OCI-LY7 (cell line): ENCODE measurements around the gene ZDHHC4. TPM values are rescaled to one million over a fixed set of nuclear protein-coding genes. Genes with fewer than 3 reads are reported as not detected.

ENCODE experiments used
- BruUV-seq: library from RNA; stranded (reverse); fragments of 400-500 nt; replicated peaks from 2 replicates; lab custom pipeline; 2021; lab: Mats Ljungman, UMichigan
- CTCF ChIA-PET: fragments of 300-600 bp; sonication (Branson Sonifier 250); formaldehyde crosslinking; loops from one replicate; lab custom pipeline; 2022; ENCODE audit warnings: antibody characterized with exemption; ENCODE audit not compliant: unreplicated experiment; lab: Charles Lee
- POLR2A ChIA-PET: fragments of 300-600 bp; sonication (Branson Sonifier 250); formaldehyde crosslinking; loops from one replicate; lab custom pipeline; 2022; ENCODE audit warnings: antibody characterized with exemption; lab: Charles Lee
- DNase-seq: peaks from one replicate; pipeline ENCODE4 v3.0.0-alpha.2; 2015; ENCODE audit warnings: low spot score
- H2AFZ ChIP-seq: fragments of 200-600 bp; sonication (generic), shearing (Covaris generic); 2 replicates; pipeline ENCODE4 v1.6.1; 2014; ENCODE audit warnings: mild to moderate bottlenecking, antibody characterized with exemption, low read length, moderate library complexity
- H3K27ac ChIP-seq: fragments of 200-600 bp; sonication (generic); 2 replicates; pipeline ENCODE4 v1.5.1; 2014; ENCODE audit warnings: mixed run types, low read depth, mild to moderate bottlenecking, moderate library complexity, low read length, inconsistent platforms; ENCODE audit not compliant: poor library complexity, severe bottlenecking
- H3K36me3 ChIP-seq: fragments of 200-600 bp; sonication (generic); 2 replicates; pipeline ENCODE4 v1.6.1; 2014; ENCODE audit warnings: mild to moderate bottlenecking, antibody characterized with exemption, low read length, moderate library complexity, mixed read lengths; ENCODE audit not compliant: insufficient read depth
- H3K4me1 ChIP-seq: fragments of 200-600 bp; sonication (generic); 2 replicates; pipeline ENCODE4 v1.5.1; 2014; ENCODE audit warnings: mild to moderate bottlenecking, low read length; ENCODE audit not compliant: insufficient read depth, poor library complexity, severe bottlenecking
- H3K4me2 ChIP-seq: fragments of 200-600 bp; sonication (generic); 2 replicates; pipeline ENCODE4 v1.6.1; 2014; ENCODE audit warnings: mild to moderate bottlenecking, low read length
- H3K4me3 ChIP-seq: fragments of 200-600 bp; sonication (generic); 2 replicates; pipeline ENCODE4 v1.5.1; 2014; ENCODE audit warnings: mild to moderate bottlenecking, low read depth, low read length; ENCODE audit not compliant: poor library complexity, severe bottlenecking
- H3K79me2 ChIP-seq: fragments of 200-600 bp; sonication (generic); 2 replicates; pipeline ENCODE4 v1.6.1; 2016; ENCODE audit warnings: low read depth, mild to moderate bottlenecking, low read length, moderate library complexity, mixed read lengths; ENCODE audit not compliant: insufficient read depth
- H3K9me2 ChIP-seq: fragments of 200-600 bp; sonication (generic); 2 replicates; pipeline ENCODE4 v1.6.1; 2016; ENCODE audit warnings: mild to moderate bottlenecking, low read length, mixed read lengths; ENCODE audit not compliant: insufficient read depth
- H3K9me3 ChIP-seq: fragments of 200-600 bp; sonication (generic); 2 replicates; pipeline ENCODE4 v1.6.1; 2014; ENCODE audit warnings: mild to moderate bottlenecking, mixed run types, low read length, mixed read lengths
- H4K20me1 ChIP-seq: fragments of 200-600 bp; sonication (generic); 2 replicates; pipeline ENCODE4 v1.6.1; 2014; ENCODE audit warnings: mild to moderate bottlenecking, antibody characterized with exemption, low read length, moderate library complexity, mixed read lengths; ENCODE audit not compliant: insufficient read depth
- EZH2phosphoT487 ChIP-seq: fragments of 200-600 bp; sonication (generic); IDR thresholded peaks from 2 replicates; pipeline ENCODE4 v1.6.1; 2018; ENCODE audit warnings: low read depth, borderline replicate concordance, mild to moderate bottlenecking, mixed run types, antibody characterized with exemption, low read length, moderate library complexity, mixed read lengths
- intact Hi-C: fragments of 100-400 bp; cut with micrococcal nuclease; formaldehyde crosslinking; loops from one replicate; pipeline ENCODE4 v1.10.0; 2022; ENCODE audit not compliant: unreplicated experiment
- total RNA-seq, 2 experiments: library from RNA; depleted of rRNA in 1 of 2; stranded (reverse); fragments of >200 nt in 1 of 2; shearing (Covaris generic) in 1 of 2; gene quantifications; 2 replicates each; pipeline ENCODE4 v1.2.3, GENCODE V29; 2014 to 2022
- TF ChIP-seq, protein P1 (sequence below): fragments of 200-600 bp; sonication (generic); conservative IDR thresholded peaks from 2 replicates; pipeline ENCODE4 v1.5.1; 2014; ENCODE audit warnings: mild to moderate bottlenecking, antibody characterized with exemption, low read length, moderate library complexity, mixed read lengths

The ZDHHC4 gene
- total RNA-seq, 2 experiments from 2014 or later = 76.4 to 92.7 TPM

DNA sequence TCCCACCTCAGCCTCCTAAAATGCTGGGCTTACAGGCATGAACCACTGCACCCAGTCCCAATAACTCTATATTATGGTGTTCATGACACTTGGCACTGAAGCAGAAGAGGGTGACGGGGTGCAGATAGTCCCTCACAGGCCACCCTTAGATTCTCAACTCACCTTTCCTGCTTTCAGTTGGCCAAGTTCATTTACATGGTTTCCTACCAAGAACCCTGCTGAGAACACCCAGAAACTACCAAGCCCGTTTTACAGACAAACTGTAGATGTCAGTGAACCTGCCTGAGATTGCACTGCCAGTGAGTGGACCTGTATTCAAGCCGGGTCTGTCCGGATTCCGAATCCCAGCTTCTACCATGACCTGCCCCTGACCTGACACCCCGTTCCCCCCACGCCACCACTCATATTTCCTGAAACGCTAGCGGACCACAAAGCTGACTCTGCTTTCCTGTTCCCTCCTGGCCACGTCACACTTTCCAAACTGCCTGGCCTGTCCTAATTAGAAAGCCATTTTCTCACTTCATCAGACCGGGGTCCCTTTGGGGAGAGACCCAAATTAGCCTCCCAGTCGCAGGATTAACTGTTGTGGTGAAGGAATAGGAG is 43.3 kb upstream of the ZDHHC4 start:
- intact Hi-C loops = no loop called here
- no peak for DNase-seq
- POLR2A ChIA-PET = interaction anchor here (0.9 to 1.0 kb wide), 2 partner anchors 36 to 103 kb away, joined by 3 to 4 read pairs; partner anchors contain the start of gene ZNF316

DNA sequence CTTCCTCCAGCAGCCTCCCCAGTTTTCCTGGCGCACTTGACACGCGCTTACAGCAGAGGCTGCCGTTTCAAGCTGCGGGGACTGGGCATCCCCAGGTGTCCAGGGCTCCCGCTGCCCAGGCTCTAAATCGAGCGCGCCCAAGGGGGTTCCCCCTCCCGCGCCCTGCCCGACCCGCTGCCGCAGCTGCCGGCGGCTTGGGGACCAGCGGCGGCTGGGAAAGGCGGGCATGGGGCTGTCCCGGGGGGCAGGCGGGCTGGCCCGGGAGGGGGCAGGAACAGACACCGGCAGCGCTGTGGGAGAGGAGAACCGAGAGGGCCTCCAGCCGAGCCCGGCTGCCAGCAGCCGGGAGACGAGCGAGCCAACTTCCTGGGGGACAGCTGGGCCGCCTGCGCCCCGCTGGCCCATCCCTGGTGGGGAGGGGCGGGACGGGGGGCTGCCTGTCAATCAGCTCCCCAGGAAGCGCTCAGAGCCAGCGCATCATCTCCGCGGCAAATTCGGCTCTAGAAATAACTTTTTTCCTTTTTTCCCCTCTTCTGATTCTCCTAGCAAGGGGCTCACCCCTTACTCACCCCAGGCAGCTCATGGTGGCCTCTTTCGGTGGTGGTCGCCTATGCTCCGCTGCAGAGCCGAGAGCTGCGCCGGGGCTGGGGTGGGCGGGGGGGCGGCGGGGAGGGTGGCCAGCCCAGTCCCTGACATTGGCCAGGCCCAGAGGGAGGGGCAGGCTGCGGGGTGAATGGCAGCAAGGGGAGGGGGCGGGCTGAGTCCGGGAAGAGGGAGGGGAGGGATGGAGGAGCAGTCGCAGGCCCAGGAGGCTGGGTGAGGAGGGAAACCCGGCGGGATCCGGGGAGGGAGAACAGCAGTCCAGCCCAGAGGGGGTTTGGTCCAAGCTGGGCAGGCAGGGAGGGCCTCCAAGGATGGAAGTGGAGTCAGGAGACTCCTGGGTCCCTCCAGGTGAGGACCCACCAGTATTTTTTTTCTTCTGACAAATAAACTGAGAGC is 40.7 kb upstream of the ZDHHC4 start:
- H3K4me2 ChIP-seq = no peak overlapping the region
- H3K4me3 ChIP-seq = no peak overlapping the region
- no peaks in the 10 kb centered on the region for H3K9me3 ChIP-seq
- no peaks in the 10 kb centered on the region for H3K9me2 ChIP-seq
- DNase-seq = no peak
- H3K36me3 ChIP-seq = no peaks in the 10 kb centered on the region
- ChIA-PET POLR2A (interaction anchor here (0.6 kb wide), 1 partner anchor 101 kb away, joined by 3 read pairs; no protein-coding TSS in a partner anchor), CTCF (no interaction called here)
- H3K4me1 ChIP-seq = peaks cover 4% of the 10 kb centered on the region
- intact Hi-C loops = no loop called here
- H3K27ac ChIP-seq = no peak overlapping the region
- no peaks in the 10 kb centered on the region for H4K20me1 ChIP-seq
- BruUV-seq = no TSS peak
- H2AFZ ChIP-seq = no peak overlapping the region
- TF ChIP-seq, protein P1, sequence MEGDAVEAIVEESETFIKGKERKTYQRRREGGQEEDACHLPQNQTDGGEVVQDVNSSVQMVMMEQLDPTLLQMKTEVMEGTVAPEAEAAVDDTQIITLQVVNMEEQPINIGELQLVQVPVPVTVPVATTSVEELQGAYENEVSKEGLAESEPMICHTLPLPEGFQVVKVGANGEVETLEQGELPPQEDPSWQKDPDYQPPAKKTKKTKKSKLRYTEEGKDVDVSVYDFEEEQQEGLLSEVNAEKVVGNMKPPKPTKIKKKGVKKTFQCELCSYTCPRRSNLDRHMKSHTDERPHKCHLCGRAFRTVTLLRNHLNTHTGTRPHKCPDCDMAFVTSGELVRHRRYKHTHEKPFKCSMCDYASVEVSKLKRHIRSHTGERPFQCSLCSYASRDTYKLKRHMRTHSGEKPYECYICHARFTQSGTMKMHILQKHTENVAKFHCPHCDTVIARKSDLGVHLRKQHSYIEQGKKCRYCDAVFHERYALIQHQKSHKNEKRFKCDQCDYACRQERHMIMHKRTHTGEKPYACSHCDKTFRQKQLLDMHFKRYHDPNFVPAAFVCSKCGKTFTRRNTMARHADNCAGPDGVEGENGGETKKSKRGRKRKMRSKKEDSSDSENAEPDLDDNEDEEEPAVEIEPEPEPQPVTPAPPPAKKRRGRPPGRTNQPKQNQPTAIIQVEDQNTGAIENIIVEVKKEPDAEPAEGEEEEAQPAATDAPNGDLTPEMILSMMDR = no peak
- no peaks in the 10 kb centered on the region for H3K79me2 ChIP-seq

More for the DNA sequence above, 43.3 kb upstream of the ZDHHC4 start:
- Histone ChIP-seq H3K4me3 (no peak overlapping the region), H2AFZ (no peak overlapping the region), H3K9me3 (no peaks in the 10 kb centered on the region), H3K4me1 (peaks cover 21% of the 10 kb centered on the region), H3K4me2 (no peak overlapping the region), H3K36me3 (no peaks in the 10 kb centered on the region), H3K9me2 (no peaks in the 10 kb centered on the region), H4K20me1 (no peaks in the 10 kb centered on the region), H3K27ac (no peak overlapping the region), H3K79me2 (no peaks in the 10 kb centered on the region)
- no peak for TF ChIP-seq EZH2phosphoT487
- TF ChIP-seq, protein P1 = no peak
- no TSS peak for BruUV-seq
- CTCF ChIA-PET = no interaction called here
